SK-N-SH treated with all-trans-retinoic acid at 6 μM for 48 hours (cell line): ENCODE measurements around the gene PARD3B.

Experiments used
- ISL1 ChIP-seq: fragments of 250-450 bp; sonication (Bioruptor Pico); IDR thresholded peaks from 2 replicates; pipeline ENCODE4 v2.1.2; 2022; ENCODE audit warnings: mild to moderate bottlenecking, moderate library complexity
- TOX ChIP-seq: fragments of 250-450 bp; sonication (Bioruptor Pico); IDR thresholded peaks from 2 replicates; pipeline ENCODE4 v1.8.0; 2021; ENCODE audit warnings: mild to moderate bottlenecking, moderate library complexity, borderline replicate concordance
- ZNF70 ChIP-seq: fragments of 450-650 bp; formaldehyde crosslinking; IDR thresholded peaks from 2 replicates; pipeline ENCODE4 v1.5.0; 2020; ENCODE audit warnings: mild to moderate bottlenecking, moderate library complexity

DNA sequence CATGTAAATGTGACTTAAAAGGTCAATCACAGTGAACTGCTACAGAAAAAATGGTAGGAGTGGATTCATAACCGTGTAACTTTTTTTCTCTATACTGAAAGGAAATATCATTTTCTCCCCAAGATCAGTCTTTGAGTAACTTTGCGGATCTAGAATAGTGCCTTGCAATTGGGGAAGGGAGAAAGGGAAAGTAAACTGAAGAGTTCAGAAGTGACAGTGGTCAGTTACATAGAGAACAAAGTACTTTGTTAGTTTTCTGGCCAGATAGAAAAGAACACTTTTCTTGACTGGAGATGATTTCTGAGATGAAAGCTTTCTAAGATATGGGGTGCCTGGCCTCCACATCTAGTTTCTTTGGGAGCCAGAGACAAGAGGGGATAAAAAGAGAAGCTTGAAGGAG, 26.6 kb downstream of the PARD3B start:
- TF ChIP-seq TOX (CRISPR knock-in tag) (no peak), ISL1 (CRISPR knock-in tag) (no peak), ZNF70 (CRISPR knock-in tag) (no peak)
